Measurements from ENCODE around the gene LINGO4. TPM values are rescaled to one million over a fixed set of nuclear protein-coding genes. Genes with fewer than 3 reads are reported as not detected.
A peak's percentile ranks its signal among the peaks of the same experiment; 100 is the strongest.
"Not testable (repeated sequence)": the region's sequence is repeated elsewhere in the genome, so short reads cannot be mapped to it uniquely, and the experiment has no call there.

Gene LINGO4
- polyA plus RNA-seq, 1 donor = not detected

DNA sequence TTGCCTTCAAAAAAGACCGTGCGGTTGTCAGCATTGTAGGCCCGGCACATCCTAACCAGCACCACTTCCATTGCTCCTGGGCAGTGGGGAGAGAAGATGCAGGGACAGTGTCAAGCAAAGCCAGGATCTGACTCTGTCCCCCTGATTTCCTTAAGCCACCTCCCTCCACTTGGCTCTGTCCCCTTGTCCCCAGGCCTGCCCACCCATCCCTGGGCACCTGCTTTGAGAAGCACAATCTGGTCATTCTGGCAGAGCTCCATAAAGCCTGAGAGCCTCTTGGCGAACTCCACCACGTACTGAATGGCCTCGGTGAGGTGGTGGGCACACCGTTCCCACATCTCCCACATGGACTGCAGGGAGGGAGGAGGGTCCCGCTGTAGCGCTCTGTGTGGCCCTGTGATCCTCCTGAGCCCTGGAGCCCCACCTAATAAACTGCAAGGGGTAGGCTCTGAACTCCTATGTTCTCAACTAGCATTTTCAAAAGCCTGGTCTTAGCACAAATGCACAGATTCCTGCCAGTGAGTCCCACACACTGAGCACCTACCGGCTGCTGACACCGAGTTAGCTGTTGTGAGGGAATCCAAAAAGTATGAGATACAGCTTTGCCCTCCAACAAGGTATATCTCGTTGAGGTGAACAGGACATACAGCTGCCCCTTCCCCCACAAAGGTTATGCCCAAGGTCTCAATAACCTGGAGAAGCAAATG lies 8.2 kb upstream of the LINGO4 start:
- DNase-seq = no peak

- DNase-seq = no peak
Measured at GRCh38 chr1:151811181-151811580, 6.0 kb upstream of the LINGO4 start.

DNA sequence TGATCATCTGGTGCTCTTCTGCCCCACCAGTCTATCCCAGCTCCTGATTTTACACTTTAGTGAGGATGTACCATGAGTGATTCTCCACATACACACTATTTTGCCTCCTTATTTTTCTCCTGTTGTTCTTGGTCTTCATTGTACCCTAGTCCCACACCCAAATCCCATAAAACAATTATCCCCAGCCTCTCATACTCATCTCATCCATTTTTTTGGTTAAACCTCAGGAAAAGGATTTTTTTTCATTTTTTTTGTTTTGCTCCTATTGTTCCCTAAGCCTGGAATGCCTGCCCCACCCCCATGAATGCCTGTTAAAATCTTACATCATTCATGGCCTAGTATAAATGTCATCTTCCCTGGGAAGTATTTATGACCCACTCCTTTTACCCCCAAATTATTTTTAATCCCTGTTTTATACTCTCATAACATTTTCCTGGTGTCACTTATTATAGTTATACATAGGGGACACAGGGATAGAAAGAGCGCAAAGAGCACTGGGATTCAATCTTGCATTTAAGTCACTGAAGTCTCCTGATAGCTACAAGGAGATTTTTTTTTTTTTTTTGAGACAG lies 4.9 kb upstream of the LINGO4 start:
- no peak for DNase-seq

DNA sequence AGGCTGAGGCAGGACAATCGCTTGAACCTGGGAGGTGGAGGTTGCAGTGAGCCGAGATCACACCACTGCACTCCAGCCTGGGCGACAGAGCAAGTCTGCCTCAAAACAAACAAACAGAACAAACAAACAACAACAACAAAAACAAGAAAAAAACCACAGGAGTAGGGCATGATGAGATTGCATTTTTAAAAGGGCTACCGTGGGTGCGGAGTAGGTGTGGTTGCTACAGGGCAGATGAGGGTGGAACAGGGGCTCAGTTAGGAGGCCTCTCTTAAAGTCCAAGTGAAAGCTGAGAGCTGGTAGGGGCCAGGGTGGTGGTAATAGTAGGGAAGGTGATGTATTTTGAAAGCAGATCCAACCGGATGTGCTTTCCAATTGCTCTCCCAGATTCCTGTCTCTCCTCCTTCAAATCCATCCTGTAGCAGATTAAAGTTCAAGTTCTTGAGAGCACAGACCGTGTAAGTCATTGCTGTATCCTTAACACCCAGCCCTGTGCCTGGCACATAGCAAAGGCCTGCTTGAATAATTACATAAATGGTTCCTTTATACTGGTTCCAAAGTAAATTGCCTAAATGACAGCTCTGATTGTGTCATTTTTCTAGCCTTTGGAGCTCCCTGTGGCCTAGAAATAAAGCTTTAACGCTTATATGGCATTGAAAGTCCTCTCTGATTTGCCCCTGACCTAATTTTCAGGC lies 4.2 kb upstream of the LINGO4 start:
- DNase-seq = no peak

DNA sequence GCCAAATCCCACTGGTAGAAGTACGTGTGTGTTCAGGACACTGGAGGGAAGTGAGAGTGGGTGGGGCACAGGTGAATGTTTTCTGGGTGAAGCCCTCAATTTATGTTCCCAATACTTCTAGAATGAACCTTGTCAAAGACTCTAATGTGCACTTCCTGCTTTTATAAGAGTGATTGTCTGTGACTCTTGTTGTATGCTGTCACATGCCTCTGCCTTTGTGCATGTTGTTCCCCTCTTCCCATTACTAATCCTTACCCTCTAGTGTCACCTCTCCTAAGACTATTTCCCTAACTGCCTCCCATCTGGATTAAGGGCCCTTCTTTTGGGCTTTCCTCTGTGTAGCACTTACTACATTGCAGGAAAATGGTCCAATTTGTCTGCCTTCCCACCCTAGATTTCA lies 2.5 kb upstream of the LINGO4 start:
- DNase-seq = no peak

- no peak for DNase-seq
Measured at GRCh38 chr1:151807131-151807530, 1.9 kb upstream of the LINGO4 start.

- no peak for DNase-seq
Measured at GRCh38 chr1:151806170-151806569, 951 bp upstream of the LINGO4 start.

DNA sequence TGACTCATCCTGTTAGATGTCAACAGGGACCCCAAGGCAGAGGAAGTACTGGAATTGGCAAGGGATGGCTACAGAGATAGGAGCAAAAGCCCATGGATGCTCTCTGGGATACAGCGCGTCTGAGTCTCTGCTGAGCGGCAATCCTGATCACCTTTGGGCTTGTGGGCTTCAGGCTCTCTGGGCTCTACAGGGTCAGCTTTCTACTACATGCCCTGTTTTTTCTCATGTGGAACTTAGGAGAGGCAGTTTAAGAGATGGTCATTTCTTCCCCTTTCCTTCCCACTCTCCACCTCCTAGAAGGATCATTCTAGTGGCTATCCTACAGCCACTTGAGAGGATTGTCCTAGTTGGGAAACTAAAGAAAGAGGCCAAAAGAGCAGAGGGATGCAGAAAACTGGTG lies 1.3 kb downstream of the LINGO4 start:
- DNase-seq = no peak

DNA sequence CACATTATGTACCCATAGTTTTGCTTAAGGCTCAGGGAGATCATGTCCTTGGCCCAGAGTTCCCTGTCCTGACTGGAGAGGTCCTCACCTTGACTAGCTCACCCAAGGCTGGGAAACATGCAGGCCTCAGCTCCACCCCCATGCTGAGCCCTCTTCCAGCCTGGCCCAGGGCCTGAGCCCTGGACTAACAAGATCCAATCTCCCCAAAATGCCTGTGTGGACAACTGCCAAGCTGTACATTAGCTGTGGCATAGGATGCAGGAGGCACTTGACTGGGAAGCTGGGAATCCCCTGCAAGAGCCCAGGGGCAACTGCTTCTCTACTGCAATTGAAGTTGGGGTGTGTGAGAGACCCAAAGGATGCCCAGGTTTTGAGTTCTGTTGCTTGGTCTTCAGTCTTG lies 2.1 kb downstream of the LINGO4 start:
- no peak for DNase-seq

GRCh38 chr1:151802372-151802771 lies 2.8 kb downstream of the LINGO4 start:
- DNase-seq = no peak

GRCh38 chr1:151801846-151802245 lies 3.4 kb downstream of the LINGO4 start:
- no peak for DNase-seq

DNA sequence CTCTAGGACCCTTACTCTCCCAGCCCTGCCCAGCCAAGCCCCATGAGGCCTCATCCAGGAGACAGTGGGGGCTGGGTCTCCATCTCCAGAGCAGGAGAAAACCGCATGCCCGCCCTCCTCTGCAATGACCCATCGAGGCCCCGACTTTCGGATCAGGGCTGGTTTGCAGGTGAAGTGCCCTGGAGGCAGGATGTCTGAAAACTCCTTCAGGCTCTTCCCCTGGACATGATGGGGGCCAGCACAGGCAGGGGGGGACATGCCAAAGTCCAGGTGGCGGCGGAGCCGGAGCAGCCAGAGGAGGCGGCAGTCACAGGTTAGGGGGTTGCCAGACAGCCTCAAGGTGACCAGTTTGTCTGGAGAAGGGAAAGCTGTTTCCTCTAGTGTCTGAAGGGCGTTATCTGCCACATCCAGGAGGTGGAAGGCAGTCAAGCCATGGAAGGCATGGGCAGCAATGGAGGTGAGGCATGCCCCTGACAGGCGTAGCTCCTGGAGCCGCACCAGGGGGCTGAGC lies 3.9 kb downstream of the LINGO4 start:
- DNase-seq = no peak

DNA sequence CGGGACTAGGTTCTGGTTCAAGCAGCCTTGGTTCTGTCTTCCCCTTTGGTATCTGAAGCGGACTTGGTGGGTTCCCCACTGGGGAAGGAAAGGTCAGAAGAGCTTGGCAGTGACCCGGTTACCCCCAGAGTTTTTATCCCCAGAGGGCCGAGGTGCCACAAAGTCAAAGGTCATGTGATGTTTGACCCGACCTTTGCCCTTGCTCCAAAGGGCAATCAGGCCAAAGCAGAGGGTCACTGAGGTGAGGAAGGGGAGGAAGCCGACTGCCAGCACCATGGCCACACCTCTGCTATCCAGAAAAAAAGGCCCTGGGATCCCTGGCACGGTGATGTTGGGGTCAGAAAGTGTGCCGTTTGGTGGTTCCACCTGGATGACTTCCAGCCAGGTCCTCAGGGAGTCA lies 4.4 kb downstream of the LINGO4 start:
- DNase-seq = no peak

GRCh38 chr1:151799179-151800022 lies 5.8 kb downstream of the LINGO4 start:
- no peak for DNase-seq

DNA sequence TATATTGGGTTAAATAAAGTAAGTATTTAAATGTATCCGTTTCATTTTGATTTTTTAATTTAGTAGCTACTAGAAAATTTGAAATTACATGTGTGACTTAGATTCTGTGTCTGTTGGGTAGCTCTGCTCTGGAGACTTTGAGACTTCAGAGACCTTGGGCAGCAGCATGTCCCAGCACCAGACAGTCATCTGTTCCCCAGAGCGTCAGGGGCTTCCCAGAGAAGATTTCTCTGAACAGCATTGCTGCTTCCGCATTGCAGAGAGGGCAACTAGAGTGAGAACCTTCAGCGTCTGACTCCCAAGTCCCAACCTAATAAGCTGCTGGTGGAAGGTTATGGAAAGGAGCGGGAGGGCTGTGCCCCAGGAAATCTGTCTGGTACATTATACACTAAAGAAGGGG lies 6.6 kb downstream of the LINGO4 start:
- DNase-seq = no peak

GRCh38 chr1:151790940-151791651 lies 14.1 kb downstream of the LINGO4 start:
- peak; percentile 21 for DNase-seq

DNA sequence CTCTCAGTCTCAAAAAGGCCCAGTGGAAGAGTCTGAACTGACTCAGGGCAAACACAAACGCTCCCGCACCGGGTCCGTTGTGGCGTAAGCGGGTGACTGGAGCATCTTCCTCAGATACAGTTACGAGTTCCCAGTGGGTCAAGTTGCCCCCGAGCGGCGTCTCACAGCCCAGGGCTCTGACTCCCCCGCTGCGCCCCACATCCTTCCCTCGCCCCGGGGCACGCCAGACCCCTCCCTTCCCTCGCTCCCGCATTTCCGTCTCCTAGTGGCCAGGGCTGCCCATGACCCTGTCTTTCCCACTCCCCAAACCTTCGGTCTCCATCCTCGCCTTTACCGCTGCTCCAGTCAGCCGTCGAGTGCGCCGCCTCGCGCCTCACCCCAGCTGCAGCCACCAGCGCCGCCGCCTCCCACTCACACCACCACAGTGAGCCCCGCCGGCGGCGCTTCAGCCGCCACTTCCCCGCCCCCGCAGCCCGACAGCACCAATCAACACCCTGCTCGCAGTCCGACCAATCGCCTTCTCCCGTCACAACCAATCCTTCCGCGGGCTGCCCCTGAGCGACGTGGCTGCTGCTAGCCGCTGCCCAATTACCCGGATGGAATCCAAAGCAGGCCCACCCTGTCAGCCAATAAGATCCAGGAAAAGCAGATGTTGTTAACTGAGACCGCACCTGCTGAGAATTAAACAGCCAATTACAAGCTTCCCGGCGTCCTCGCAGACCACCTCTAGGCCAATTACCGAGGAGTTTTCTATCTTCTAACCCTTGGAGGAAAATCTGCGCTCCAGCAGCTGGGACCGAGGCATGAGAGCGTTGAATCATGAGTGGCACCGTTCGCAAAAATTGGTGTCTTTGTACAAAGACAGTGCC lies 14.9 kb downstream of the LINGO4 start, which contains the start of gene TDRKH:
Gene TDRKH (minus strand): TSS at position 430 of the 869 bp plus-strand sequence. CDS start 7,478 bp downstream, outside the sequence.
- DNase-seq = peak; percentile 96

GRCh38 chr1:151787689-151788088 lies 17.5 kb downstream of the LINGO4 start:
- DNase-seq = no peak

GRCh38 chr1:151783796-151784195 lies 21.4 kb downstream of the LINGO4 start:
- DNase-seq = no peak

DNA sequence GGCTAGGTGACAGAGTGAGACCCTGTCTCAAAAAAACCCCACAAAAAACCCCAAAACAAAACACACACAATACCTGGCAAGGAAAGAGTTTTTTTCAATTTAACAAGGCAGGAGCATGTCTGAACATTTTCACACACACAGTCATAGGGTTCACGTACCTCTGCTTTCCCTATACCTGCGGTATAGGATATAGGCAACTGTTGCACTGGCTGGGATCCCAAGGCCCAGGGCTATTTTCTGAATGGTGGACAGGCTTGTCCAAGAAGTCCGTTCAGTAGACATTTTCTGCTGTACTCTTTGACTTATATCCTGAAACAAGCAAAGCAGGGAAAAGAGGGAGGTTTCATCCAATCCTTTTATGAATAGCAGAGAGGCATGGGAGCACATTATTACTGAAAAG lies 22.5 kb downstream of the LINGO4 start:
- no peak for DNase-seq

GRCh38 chr1:151782026-151782425 lies 23.2 kb downstream of the LINGO4 start:
- not testable (repeated sequence) for DNase-seq

Data from left kidney (tissue), 2 donors.